RWPE1 (cell line): ENCODE data around the gene C16orf86.

ENCODE experiments used
- CTCF ChIA-PET: fragments of 350-600 bp; sonication (Branson Sonifier 250); formaldehyde crosslinking; extraction: SDS; loops from one replicate; lab custom pipeline; 2021; lab: Yijun Ruan, JAX
- POLR2A ChIA-PET: fragments of 400-600 bp; formaldehyde crosslinking; extraction: SDS; loops from one replicate; lab custom pipeline; 2020; ENCODE audit warnings: antibody characterized with exemption; ENCODE audit not compliant: low non-redundant PET; lab: Yijun Ruan, JAX
- DNase-seq: peaks from one replicate; pipeline ENCODE4 v3.0.0; 2012; ENCODE audit warnings: low spot score
- H3K27ac ChIP-seq: fragments of 450-650 bp; 2 replicates; pipeline ENCODE4 v1.5.1; 2017
- TF ChIP-seq, protein P1 (sequence below): fragments of 450-650 bp; conservative IDR thresholded peaks from 2 replicates; pipeline ENCODE4 v1.5.1; 2017; ENCODE audit warnings: low read depth, mild to moderate bottlenecking

Gene C16orf86

DNA sequence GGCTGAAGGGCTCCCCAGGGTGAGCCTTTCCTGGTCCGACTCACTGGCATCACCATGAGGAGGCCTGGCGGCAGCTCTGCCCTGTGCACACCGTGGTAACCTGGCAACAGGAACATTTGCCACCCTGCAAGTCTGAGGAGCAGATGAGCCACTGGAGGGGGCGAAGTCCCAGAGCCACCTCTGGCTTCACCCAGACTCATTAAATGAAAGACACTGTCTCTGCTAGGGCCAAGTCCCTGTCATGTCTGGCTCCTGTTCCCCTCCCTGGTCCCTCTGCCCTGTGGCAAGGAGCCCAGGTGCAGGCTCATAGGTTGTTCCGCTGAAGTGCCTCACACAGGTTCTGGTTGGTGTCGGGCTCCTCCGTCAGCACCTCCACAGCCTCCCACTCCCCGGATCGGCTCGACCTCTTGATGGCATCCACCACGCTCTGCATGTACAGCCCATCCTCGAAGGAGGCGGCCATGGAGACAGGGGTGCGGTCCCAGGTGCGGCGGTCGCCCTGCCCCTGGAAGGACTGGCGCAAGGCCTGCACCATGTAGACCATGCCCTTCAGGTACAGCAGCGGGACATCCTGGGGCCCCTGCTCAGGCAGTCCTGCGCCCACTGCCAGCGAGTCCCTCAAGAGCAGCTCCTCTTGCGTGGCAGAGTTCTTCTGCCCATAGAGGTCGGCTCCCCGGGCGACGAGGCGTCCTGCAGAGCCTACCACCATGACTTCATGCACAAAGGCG is 8.4 kb downstream of the C16orf86 start:
- no peak for DNase-seq
- peak overlapping the region; percentile 60 for H3K27ac ChIP-seq
- TF ChIP-seq, protein P1, sequence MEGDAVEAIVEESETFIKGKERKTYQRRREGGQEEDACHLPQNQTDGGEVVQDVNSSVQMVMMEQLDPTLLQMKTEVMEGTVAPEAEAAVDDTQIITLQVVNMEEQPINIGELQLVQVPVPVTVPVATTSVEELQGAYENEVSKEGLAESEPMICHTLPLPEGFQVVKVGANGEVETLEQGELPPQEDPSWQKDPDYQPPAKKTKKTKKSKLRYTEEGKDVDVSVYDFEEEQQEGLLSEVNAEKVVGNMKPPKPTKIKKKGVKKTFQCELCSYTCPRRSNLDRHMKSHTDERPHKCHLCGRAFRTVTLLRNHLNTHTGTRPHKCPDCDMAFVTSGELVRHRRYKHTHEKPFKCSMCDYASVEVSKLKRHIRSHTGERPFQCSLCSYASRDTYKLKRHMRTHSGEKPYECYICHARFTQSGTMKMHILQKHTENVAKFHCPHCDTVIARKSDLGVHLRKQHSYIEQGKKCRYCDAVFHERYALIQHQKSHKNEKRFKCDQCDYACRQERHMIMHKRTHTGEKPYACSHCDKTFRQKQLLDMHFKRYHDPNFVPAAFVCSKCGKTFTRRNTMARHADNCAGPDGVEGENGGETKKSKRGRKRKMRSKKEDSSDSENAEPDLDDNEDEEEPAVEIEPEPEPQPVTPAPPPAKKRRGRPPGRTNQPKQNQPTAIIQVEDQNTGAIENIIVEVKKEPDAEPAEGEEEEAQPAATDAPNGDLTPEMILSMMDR, result no peak
- POLR2A ChIA-PET, result no interaction called here
- CTCF ChIA-PET, result interaction anchor here (1.1 kb wide), 1 partner anchor 11 kb away, joined by 4 read pairs; no protein-coding TSS in a partner anchor

GRCh38 chr16:67675579-67675935 is 8.9 kb downstream of the C16orf86 start:
- 0 out of 2 replicates have a peak overlapping the region, but pooled peaks have one; percentile 2 for H3K27ac ChIP-seq
- ChIA-PET POLR2A (no interaction called here), CTCF (interaction anchor here (1.1 kb wide), 1 partner anchor 12 kb away, joined by 4 read pairs; no protein-coding TSS in a partner anchor)
- DNase-seq, result no peak
- TF ChIP-seq, protein P1, result no peak

DNA sequence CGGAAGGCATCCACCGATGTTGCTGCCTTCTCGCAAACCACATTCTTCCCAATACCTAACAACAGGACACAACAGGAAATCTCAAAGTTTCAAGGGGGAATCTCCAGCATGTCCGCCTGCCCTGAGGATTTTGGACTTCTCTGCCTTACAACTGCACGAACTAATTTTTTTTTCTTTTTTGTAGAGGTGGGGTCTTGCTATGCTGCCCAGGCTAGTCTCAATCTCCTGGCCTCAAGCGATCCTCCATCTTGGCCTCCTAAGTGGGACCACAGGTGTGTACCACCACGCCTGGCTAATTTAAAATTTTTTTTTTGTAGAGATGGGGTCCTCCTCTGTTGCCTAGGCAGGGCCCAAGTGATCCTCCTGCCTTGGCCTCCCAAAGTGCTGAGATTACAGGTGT is 9.4 kb downstream of the C16orf86 start:
- DNase-seq, result no peak
- 0 out of 2 replicates have a peak overlapping the region, but pooled peaks have one; percentile 2 for H3K27ac ChIP-seq
- POLR2A ChIA-PET, result no interaction called here
- CTCF ChIA-PET, result interaction anchor here (0.5 to 1.1 kb wide), 4 partner anchors 8 to 229 kb away, joined by 3 to 4 read pairs (median 4); no protein-coding TSS in a partner anchor
- TF ChIP-seq, protein P1, result no peak

- CTCF ChIA-PET, result interaction anchor here (0.5 to 1.0 kb wide), 4 partner anchors 8 to 229 kb away, joined by 3 to 7 read pairs (median 4); partner anchors contain the start of gene ATP6V0D1
- TF ChIP-seq, protein P1, result no peak
- no peak for DNase-seq
- POLR2A ChIA-PET, result interaction anchor here (0.6 kb wide), 1 partner anchor 119 kb away, joined by 3 read pairs; no protein-coding TSS in a partner anchor
- H3K27ac ChIP-seq, result no peak overlapping the region
These were observed 9.9 kb downstream of the C16orf86 start for GRCh38 chr16:67676516-67676915.

- DNase-seq, result no peak
- POLR2A ChIA-PET, result interaction anchor here (0.6 kb wide), 1 partner anchor 119 kb away, joined by 3 read pairs; no protein-coding TSS in a partner anchor
- peak overlapping the region; percentile 7; the same call in 1 of the 2 replicates for H3K27ac ChIP-seq
- CTCF ChIA-PET, result interaction anchor here (0.7 to 1.0 kb wide), 3 partner anchors 9 to 196 kb away, joined by 3 to 7 read pairs (median 3); partner anchors contain the start of gene ATP6V0D1
- TF ChIP-seq, protein P1, result no peak
These were observed 10.3 kb downstream of the C16orf86 start for GRCh38 chr16:67676939-67677338.

DNA sequence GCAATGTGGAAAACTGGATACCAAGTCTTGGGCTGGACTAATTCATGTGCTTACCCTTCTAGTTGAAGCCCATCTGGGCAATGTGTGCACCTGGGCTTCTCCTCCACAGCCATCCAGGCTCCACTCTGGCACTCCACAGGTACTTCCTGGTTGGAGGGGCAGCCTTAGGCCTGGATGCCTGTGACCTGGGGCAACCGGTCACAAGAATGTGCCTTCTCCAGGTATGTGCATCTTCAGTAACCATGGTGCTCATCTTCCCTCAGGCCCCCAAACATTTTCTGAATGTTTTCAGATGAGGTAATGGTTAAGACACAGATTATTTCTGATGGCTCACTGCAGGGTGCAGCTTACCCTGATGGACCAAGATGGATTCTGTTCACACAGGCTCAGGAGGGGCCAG is 11.1 kb downstream of the C16orf86 start:
- ChIA-PET CTCF (no interaction called here), POLR2A (no interaction called here)
- DNase-seq, result no peak
- TF ChIP-seq, protein P1, result no peak
- peak overlapping the region; percentile 7; the same call in 1 of the 2 replicates for H3K27ac ChIP-seq
